Effector CD4-positive, alpha-beta T cell (primary cell): Measurements from ENCODE around the gene AUNIP.
A peak's percentile ranks its signal among the peaks of the same experiment; 100 is the strongest.

Experiments used
- DNase-seq: peaks from one replicate; pipeline ENCODE4 v3.0.0-alpha.2; 2020

The AUNIP gene

GRCh38 chr1:25806418-25806817 lies 52.8 kb downstream of the AUNIP start:
- DNase-seq = no peak

DNA sequence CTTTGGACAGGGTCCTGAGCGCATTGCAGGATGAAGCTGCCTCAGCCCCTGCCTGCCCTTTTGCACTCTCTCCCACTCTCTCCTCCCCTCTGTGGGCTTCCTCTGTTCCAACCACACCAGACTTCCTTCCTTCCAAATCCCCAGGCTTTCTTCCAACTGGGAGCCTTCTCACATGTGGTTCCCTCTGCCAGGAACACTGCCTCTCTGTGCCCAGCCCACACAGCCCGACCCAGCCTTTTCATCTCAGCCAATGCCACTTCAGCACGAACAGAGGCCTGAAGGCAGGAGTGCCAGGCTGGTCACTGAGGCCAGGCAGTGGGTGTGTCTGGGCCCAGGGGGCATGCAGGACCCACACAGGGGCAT lies 53.4 kb downstream of the AUNIP start:
- DNase-seq = no peak

DNA sequence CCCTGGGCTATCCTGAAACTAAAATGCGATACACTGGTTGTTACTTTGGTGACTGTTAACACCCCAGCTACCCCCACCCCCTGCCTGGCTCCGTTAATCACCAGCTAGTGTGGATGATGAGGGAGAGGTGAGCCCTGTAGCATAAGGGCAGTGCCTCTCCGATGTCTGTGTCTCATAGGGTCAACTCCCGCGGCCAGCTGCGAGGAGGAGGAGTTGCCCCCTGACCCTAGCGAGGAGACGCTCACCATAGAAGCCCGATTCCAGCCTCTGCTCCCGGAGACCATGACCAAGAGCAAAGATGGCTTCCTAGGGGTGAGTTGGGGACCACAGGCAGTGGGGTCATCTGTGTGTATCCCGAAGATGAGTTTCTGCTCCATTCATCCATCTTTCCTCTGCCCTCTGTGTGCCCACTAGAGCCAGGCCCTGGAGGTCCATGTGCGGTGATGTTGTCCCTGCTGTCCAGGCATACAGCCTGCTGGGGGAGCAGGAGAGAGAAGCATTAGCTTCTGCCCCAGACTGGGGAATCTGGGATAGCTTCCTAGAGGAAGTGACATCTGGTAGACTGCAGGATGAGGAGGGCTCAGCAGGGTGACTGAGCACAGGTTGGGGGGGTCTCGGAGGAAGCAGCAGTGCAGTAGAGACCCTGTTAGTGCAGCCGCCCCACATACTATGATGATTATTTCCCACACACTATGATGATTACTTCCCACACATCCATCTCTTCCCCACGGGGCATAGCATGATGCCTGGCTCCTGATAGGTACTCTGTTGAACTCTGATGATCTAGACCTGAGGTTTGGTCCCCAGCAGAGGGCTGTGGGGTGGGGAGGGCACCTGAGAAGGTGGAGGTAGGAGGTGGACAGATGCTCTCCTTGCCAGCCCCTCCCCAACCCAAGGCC lies 54.0 kb downstream of the AUNIP start:
- DNase-seq = no peak

DNA sequence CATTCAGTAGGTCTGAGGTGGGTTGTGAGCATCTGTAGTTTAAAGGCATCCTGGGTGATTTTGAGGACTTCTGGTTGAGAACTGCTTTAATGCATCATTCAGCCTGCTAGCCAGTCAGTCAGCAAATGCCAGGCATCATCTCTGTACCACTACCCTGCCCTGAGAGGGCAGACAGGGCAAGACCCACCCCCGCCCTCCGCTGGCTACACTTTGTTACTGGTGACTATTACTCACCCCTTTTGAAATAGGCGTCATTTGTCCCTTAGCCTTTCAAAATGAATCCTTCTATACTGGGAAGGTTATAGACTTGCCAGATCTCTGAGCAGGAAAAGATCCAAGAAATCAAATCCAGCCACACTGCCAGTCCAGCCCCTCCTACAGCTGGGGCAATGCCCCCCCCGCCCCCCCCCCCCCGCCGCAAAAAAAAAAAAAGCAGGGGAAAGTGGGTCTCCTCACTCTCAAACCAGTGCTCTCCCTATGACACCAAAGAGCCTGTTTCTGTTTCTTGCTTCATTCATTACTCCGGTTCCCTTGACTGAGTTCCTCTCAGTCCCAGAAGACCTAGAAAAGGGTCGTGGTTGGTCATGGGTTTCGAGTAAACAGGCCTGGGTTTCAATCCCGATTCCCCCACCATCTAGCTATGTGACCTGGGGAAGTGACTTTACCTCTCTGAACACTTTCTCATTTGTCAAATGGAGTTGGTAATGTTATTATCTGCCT lies 54.9 kb downstream of the AUNIP start:
- no peak for DNase-seq

DNA sequence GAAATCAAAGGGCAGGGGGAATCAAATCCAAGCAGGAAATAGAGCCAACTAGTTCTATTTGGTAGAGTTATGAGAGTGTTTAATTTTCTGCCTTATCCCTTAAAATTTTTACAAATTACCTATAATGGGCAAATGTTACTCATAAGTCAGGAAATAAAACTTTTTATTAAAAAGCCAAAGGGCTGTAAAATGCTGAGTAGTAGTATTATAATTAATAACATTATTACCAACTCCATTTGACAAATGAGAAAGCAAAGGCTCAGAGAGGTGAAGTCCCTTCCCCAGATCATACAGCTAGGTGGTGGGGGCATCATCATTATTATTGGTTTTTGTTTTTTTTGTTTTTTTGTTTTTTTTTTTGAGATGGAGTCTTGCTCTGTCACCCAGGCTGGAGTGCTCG lies 55.9 kb downstream of the AUNIP start:
- DNase-seq = no peak

- DNase-seq = no peak
Measured at GRCh38 chr1:25802915-25803314, 56.3 kb downstream of the AUNIP start.

DNA sequence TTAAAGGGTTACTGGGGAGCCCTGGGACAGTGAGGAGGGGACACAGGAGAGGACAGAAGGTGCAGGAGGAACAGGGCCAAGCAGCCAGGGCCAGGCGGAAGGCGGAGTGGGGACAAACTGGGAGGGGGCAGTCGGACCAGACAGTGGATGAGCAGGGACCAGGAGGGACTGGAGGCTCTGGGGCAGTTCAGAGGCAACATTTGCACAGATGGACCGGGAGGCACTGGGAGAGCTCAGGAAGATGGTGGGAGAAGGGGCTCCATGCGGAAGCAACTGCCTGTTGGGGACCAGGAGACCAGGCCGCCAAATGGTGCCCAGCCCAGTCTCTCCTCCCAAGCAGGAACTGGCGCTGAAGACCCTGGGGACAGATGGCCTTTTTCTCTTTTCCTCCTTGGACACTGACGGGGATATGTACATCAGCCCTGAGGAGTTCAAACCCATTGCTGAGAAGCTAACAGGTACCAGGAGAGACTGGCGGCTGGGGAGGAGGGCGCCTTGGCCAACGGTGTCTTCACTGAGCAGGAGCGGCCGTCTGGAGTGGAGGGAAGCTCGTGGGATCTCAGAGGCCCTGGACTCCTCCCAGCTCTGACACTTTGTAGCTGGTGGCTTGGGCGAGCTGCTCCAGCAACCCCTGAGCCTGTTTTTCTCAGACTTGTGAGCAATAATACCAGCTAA lies 58.4 kb downstream of the AUNIP start:
- no peak for DNase-seq

- DNase-seq = peak; percentile 14
Measured at GRCh38 chr1:25799935-25800702, 59.1 kb downstream of the AUNIP start, which contains the start of gene SELENON. Gene SELENON (plus strand): TSS chr1:25800193. CDS start chr1:25800231, 38 bp downstream.

GRCh38 chr1:25799352-25799934 lies 59.8 kb downstream of the AUNIP start:
- no peak for DNase-seq

GRCh38 chr1:25798666-25799351 lies 60.4 kb downstream of the AUNIP start:
- no peak for DNase-seq

DNA sequence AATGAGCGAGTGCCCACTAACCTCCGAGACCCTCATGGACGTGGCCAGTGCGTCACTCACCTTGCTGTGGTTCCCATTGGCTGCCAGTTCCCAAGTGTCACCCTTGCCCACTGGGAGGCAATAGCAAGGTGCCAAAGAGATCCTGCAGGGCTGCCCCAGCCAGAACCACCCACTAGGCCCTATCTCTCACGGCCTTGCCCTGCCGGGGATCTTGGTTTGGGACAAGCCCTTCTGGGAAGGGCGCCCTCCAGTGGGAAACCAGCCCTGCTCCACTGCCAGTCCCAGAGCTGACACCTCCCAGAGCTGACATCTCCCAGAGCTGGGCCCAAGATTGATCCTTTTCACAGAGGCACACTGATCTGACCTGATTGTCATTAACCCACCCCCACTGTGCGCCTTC lies 61.3 kb downstream of the AUNIP start:
- no peak for DNase-seq

- peak; percentile 82 for DNase-seq
Measured at GRCh38 chr1:25796811-25797458, 62.3 kb downstream of the AUNIP start.

DNA sequence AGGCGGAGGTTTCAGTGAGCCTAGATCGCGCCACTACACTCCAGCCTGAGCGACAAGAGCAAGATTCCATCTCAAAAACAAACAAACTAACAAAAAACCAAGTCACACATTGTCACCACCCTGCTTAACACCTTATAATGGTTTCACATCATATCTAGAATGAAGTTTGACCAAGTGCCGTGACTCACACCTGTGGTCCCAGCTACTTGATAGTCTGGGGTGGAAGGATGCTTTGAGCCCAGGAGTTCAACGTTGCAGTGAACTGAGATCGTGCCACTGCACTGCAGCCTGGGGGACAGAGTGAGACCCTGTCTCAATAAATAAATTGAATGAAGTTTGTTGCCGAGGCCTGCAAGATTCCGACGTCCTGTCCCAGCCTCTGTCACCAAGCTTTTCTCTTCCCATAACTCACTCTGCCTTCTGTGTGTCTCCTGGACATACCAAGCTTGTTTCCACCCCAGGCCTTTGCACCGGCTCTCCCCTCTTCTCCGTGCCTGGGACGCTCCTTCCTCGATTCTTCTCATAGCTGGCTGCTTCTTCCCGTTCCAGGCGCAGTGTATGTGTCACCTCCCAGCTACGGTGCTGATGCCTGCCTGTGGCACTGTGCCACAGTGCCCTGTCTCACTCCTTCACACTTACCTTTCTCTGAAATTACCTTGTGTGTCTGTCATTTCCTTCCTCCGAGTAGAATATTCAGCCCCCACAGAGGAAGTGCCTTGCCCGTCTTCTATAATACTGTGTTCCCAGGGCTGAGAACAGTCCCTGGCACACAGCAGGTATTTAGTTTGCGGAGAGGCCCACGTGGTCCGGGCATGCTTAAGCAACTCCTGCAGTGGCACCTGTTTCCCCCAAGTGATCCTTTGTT lies 63.1 kb downstream of the AUNIP start:
- peak; percentile 37 for DNase-seq

DNA sequence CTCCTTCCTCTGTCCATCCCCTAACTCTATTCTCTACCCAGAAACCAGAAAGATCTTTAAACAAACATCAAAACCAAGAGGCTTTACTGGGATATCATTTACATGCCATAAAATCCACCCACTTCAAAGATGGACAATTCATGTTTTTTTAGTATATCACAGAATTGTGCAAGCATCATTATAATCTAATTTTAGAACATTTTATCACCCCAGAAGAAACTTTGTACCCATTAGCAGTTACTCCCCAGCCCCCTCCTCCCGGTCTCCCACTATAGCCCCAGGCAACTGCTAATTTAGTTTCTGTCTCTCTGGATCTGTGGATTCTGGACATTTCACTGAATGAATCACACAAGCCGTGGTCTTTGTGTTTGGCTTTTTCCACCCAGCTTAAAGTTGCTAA lies 64.0 kb downstream of the AUNIP start:
- DNase-seq = no peak

DNA sequence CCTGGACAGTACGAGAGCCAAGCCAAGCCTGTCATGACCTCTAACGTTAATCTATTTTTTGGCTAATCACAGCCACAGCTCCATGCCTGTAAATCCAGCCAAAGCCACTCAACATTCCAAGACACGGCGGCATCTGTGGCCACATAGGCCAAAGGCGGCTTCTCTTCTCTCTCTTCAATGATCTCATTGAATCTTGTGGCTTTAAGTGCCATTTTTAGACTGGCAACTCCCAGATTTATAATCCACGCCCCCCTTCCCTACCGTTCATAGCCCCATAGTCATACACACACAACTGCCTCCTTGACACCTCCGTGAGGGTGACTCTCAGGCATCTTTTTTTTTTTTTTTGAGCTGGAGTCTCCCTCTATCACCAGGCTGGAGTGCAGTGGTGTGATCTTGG lies 64.9 kb downstream of the AUNIP start:
- no peak for DNase-seq

DNA sequence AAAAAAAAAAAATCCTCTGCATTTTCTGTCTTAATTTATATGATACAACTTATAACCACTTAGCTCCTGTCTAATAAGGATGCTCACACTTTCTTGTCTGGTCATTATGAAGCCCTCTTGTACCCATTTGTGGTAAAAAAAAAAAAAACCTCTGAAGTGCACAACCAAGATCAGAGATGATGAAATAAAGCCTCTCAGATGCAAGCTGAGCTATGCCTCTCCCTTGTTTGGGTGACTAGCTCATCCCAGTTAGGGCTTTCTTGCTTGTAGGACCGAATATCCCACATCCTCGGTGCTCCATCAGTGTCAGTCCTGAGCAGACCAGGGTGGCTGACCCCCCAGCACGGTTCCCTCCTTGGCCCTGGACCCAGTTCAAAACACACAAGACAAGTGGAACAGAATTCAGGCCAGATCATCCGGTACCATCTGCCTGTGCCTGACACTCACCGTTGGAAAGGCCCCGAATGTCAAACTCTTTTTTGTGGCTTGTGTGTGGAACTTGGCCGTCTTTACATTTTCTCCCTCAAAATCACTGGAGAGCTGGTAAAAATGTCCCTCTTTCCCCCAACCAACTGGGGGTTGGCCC lies 65.6 kb downstream of the AUNIP start:
- no peak for DNase-seq

DNA sequence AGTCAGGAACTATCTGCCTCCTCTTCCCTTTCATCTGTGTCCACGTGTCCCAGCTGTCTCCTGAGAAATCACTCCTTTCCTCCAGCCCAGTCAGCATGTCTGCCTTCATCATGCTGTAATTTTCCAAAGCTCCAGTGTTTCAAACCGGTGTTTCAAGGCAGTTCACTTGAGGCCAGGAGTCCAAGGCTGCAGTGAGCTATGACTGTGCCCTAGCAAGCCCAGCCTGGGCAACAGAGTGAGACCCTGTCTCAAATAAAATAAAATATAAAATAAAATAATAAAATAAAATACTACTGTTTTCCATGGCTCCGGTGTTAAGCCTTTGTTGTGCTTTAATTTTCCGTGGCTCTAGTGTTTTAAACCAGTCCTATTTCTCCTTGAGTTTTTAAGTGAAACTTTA lies 67.1 kb downstream of the AUNIP start:
- no peak for DNase-seq

DNA sequence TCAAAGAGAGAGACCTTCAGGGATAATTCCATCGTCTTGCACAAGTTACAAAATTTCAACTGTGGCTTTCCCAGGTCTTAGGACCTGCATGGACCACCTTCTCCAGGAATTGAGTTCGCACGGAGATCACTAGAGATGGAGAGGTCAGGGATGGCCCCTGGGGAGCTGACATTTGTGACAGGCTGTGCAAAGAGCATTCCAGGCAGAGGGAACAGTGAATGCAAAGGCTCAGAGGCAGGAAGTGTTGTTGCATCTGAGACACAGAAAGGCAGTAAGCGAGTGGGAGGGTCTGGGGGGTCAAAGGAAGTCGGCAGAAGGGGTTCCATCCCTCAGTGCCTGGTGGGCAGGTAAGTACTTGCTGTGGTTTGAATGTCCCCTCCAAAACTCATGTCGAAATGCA lies 68.8 kb downstream of the AUNIP start:
- no peak for DNase-seq

DNA sequence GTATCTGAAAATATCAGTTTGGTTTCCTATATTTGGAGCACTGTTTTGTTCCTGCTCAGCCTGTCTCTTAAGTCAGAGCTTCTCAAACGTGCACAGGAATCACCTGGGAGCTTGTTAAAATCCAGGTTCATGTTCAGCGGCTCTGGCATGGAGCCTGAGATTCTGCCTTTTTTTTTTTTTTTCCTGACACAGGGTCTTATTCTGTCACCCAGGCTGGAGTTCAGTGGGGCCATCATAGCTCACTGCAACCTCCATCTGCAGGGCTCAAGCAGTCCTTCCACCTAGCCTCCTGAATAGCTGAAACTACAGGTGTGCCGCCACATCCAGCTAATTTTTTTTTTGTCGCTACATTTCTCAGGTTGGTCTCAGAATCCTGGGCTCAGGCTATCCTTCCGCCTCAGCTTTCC lies 71.5 kb downstream of the AUNIP start:
- DNase-seq = no peak
